Cardiac muscle cell (in vitro differentiated cells and primary cell): ENCODE data around the gene NEDD4. TPM values are rescaled to one million over a fixed set of nuclear protein-coding genes. Genes with fewer than 3 reads are reported as not detected.
"Not testable (repeated sequence)": the region's sequence is repeated elsewhere in the genome, so short reads cannot be mapped to it uniquely, and the experiment has no call there.

ENCODE experiments used
- DNase-seq, 2 donors: peaks; one replicate each; pipeline versions ENCODE4 v3.0.0 to v3.0.0-alpha.2; 2010 to 2017; ENCODE audit warnings: low read depth in 1 of 2, low spot score in 1 of 2
- H3K27ac ChIP-seq: fragments of 200-600 bp; sonication (generic); 2 replicates; pipeline ENCODE4 v1.5.1; 2016
- H3K27me3 ChIP-seq: fragments of 200-600 bp; sonication (generic); 2 replicates; pipeline ENCODE4 v1.6.0; 2016; ENCODE audit warnings: control low read depth
- H3K36me3 ChIP-seq: fragments of 200-600 bp; sonication (generic); 2 replicates; pipeline ENCODE4 v1.5.1; 2016; ENCODE audit warnings: control low read depth
- H3K4me1 ChIP-seq: fragments of 200-600 bp; sonication (generic); 2 replicates; pipeline ENCODE4 v1.8.1; 2017; ENCODE audit warnings: low read depth, mild to moderate bottlenecking, mixed run types
- H3K4me3 ChIP-seq: fragments of 200-600 bp; sonication (generic); 2 replicates; pipeline ENCODE4 v1.5.1; 2016; ENCODE audit warnings: mild to moderate bottlenecking
- H3K9me3 ChIP-seq: fragments of 200-600 bp; sonication (generic); 2 replicates; pipeline ENCODE4 v1.5.1; 2017; ENCODE audit warnings: low read depth, mild to moderate bottlenecking, control low read depth
- CTCF ChIP-seq: IDR thresholded peaks from 2 replicates; pipeline ENCODE4 v1.5.1; 2012; ENCODE audit warnings: low read depth, mild to moderate bottlenecking, low read length
- polyA plus RNA-seq: library from polyadenylated mRNA; unstranded; fragments of >200 nt; fragmentation: Nextera tagmentation; extraction: Ambion mirVana; gene quantifications from 2 replicates; pipeline ENCODE4 v1.2.1, GENCODE V29; 2016
- total RNA-seq: library from RNA; depleted of rRNA; stranded (reverse); fragments of >200 nt; gene quantifications from 2 replicates; pipeline ENCODE4 v1.2.3, GENCODE V29; 2016

Gene NEDD4
- total and polyA plus RNA-seq, 2 experiments from 2014 or later: 3.9 to 7.5 TPM

- no peaks in the 10 kb centered on the region for H3K4me1 ChIP-seq
- H3K27ac ChIP-seq: no peak overlapping the region
- no peak for TF ChIP-seq CTCF
- no peaks in the 10 kb centered on the region for H3K27me3 ChIP-seq
- H3K9me3 ChIP-seq: no peaks in the 10 kb centered on the region
- no peaks in the 10 kb centered on the region for H3K36me3 ChIP-seq
- DNase-seq: no peak
- H3K4me3 ChIP-seq: no peak overlapping the region
These were observed 165.5 kb downstream of the NEDD4 start for GRCh38 chr15:55827955-55828354.

- Histone ChIP-seq H3K27me3 (no peaks in the 10 kb centered on the region), H3K4me3 (no peak overlapping the region), H3K27ac (no peak overlapping the region), H3K9me3 (no peaks in the 10 kb centered on the region), H3K36me3 (no peaks in the 10 kb centered on the region), H3K4me1 (no peaks in the 10 kb centered on the region)
- no peak for DNase-seq
- no peak for TF ChIP-seq CTCF
These were observed 166.2 kb downstream of the NEDD4 start for GRCh38 chr15:55827204-55827603.

- DNase-seq: peak in 1 of 2 donors; percentile 25
- Histone ChIP-seq H3K9me3 (no peaks in the 10 kb centered on the region), H3K4me3 (no peak overlapping the region), H3K36me3 (no peaks in the 10 kb centered on the region), H3K4me1 (no peaks in the 10 kb centered on the region), H3K27me3 (no peaks in the 10 kb centered on the region), H3K27ac (no peak overlapping the region)
- TF ChIP-seq CTCF: no peak
These were observed 168.4 kb downstream of the NEDD4 start for GRCh38 chr15:55824857-55825613.

GRCh38 chr15:55823699-55824340 lies 169.6 kb downstream of the NEDD4 start:
- H3K27ac ChIP-seq: no peak overlapping the region
- H3K4me3 ChIP-seq: no peak overlapping the region
- no peaks in the 10 kb centered on the region for H3K4me1 ChIP-seq
- H3K9me3 ChIP-seq: no peaks in the 10 kb centered on the region
- no peak for TF ChIP-seq CTCF
- H3K27me3 ChIP-seq: no peaks in the 10 kb centered on the region
- no peaks in the 10 kb centered on the region for H3K36me3 ChIP-seq
- DNase-seq: peak in 1 of 2 donors; percentile 66

GRCh38 chr15:55823191-55823670 lies 170.2 kb downstream of the NEDD4 start:
- H3K9me3 ChIP-seq: no peaks in the 10 kb centered on the region
- DNase-seq: peak in 1 of 2 donors; percentile 92
- no peak overlapping the region for H3K4me3 ChIP-seq
- no peaks in the 10 kb centered on the region for H3K27me3 ChIP-seq
- no peak overlapping the region for H3K27ac ChIP-seq
- H3K4me1 ChIP-seq: no peaks in the 10 kb centered on the region
- no peaks in the 10 kb centered on the region for H3K36me3 ChIP-seq
- TF ChIP-seq CTCF: no peak

GRCh38 chr15:55821740-55822139 lies 171.7 kb downstream of the NEDD4 start:
- not testable (repeated sequence) for H3K27ac ChIP-seq, H3K27me3 ChIP-seq

More at GRCh38 chr15:55821740-55822139, 171.7 kb downstream of the NEDD4 start:
- not testable (repeated sequence) for H3K4me3 ChIP-seq, H3K36me3 ChIP-seq, H3K9me3 ChIP-seq, DNase-seq, H3K4me1 ChIP-seq
